Measurements from ENCODE around the gene CACNG5.

The CACNG5 gene

DNA sequence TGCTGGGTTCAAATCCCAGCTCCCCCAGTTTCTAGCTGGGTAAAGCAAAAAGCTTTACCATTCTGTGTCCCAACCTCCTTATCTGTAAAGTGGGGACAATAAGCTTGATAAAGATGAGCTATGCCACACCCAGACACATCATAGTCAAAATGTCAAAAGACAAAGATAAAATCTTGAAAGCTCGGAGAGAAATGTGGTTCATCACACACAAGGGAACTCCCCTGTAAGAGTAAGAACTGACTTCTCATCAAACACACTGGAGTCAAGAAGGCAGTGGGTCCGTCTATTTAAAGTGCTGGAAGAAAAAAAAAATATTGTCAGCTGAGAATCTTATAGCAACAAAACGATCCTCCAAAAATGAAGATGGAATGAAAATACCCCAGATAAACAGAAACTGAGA lies 25.3 kb downstream of the CACNG5 start:
- H3K27ac ChIP-seq = no peak overlapping the region
- no peak for TF ChIP-seq CTCF (conservative IDR thresholded peaks at IDR 0.05)

DNA sequence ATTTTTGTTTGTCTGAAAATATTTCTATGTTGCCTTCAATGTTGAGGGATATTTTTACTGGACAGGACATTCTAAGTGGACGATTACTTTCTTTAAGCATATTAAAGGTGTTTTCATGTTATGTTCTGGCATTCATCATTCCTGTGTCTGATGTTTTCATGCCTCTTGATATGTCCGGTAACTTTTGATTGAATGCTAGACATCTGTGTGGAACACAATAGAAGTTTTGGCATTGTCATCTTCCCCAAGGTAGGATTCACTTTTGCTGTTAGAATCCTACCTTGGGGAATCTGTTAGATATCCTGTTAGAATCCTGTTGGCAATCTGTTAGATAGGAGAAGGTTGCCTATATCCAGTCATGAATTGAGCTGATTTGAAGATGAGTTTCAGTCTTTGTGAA lies 28.9 kb downstream of the CACNG5 start:
- no peak for TF ChIP-seq CTCF (conservative IDR thresholded peaks at IDR 0.05)
- H3K27ac ChIP-seq = no peak overlapping the region

DNA sequence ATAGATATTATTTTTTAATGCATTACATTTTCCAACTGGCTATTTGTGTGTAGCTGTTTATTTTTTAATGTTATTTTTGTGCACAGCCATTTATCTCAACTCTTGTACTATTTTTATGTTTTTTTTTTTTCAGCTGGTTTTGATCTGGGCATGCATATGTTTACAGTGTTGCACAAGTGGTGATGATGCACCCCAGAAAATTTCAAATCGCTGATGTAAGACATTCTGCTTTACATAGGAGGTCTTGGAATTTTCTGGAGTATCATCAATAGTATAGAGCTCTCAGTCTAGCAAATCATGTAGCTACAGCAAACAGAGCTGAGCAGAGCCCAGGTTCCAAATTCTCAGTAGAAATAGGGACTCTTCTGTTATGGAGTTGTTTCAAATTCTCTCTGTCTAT lies 30.2 kb downstream of the CACNG5 start:
- H3K27ac ChIP-seq = no peak overlapping the region; the same call in 1 of the 2 replicates
- no peak for TF ChIP-seq CTCF (conservative IDR thresholded peaks at IDR 0.05)

- no peak for TF ChIP-seq CTCF (conservative IDR thresholded peaks at IDR 0.05)
- H3K27ac ChIP-seq = no peak overlapping the region
Observed at GRCh38 chr17:66873962-66874361, 39.0 kb downstream of the CACNG5 start.

DNA sequence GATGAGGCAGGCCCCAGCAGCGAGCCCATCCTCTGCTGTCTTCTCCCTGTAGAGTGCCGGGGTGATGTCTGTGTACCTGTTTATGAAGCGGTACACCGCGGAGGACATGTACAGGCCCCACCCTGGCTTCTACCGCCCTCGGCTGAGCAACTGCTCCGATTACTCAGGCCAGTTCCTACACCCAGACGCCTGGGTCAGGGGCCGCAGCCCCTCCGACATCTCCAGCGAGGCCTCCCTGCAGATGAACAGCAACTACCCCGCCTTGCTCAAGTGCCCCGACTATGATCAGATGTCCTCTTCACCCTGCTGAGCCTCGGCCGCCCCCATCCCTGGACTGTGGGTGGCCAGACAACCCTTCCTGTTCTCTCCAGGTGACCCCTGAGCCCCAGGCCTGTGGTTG lies 50.0 kb downstream of the CACNG5 start:
- no peak overlapping the region for H3K27ac ChIP-seq
- no peak for TF ChIP-seq CTCF (conservative IDR thresholded peaks at IDR 0.05)

DNA sequence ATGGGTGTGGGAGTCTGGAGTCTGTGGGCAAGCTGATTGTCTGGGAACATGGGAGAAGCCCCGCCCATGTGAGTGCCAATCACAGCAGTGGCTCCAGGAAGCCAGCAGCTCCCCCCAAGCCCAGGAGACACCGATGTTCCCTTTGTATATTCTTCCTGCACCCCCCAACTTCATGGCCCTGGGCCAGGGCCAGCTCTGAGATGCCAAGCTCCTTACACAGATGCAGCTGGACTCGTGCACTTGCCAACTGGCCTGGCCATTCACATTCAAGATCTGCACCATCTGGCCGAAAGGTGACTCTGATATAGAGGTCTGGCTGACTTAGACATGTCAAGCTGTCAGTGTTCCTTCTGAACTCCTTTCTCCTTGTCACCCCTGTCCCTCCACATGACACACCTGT lies 50.5 kb downstream of the CACNG5 start:
- no peak overlapping the region for H3K27ac ChIP-seq
- TF ChIP-seq CTCF (conservative IDR thresholded peaks at IDR 0.05) = no peak

- no peak for TF ChIP-seq CTCF (conservative IDR thresholded peaks at IDR 0.05)
- H3K27ac ChIP-seq = no peak overlapping the region
Observed at GRCh38 chr17:66889480-66890230, 54.7 kb downstream of the CACNG5 start.

Measured in VCaP (cell line).